Right forelimb (tissue), 1 donor: Measurements from ENCODE around the gene SUGCT.
"Not testable (repeated sequence)": the region's sequence is repeated elsewhere in the genome, so short reads cannot be mapped to it uniquely, and the experiment has no call there.

Experiments used
- DNase-seq: peaks from one replicate; pipeline ENCODE4 v3.0.0-alpha.2; 2018

The SUGCT gene

DNA sequence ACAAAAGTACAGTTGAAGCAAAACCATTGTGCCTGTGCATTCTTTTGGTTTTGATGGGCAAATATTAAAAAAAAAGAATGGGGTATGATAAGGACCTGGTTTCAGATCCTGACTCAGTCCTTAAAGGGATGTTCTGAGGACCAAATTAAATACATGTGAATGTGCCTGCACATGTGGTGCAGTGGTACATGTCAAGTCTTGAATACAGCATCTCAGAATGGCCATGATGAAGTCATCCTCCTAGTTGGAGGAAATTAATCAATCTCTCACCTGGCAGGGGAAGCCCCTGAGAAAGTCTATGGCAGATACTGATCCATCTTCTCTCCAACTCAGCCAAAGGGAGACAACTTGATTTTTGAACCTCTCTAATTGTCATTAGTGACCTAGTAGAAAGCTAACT, 207.0 kb downstream of the SUGCT start:
- no peak for DNase-seq

DNA sequence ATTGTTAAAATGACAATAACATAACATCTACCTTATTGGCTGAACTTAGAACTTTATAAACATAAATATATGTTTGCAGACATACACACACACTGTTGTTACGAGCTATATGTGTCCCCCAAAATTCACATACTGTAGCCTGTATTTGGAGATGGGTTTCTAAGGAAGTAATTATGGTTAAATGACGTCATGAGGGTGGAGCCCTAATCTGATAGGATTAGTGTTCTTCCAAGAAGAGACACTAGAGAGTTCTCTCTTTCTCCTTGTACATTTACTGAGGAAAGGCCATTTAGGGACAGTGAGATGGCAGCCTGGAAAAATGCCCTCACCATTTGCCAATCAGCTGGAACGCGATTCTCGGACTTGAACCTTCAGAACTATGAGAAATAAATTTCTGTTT, 211.7 kb downstream of the SUGCT start:
- no peak for DNase-seq

DNA sequence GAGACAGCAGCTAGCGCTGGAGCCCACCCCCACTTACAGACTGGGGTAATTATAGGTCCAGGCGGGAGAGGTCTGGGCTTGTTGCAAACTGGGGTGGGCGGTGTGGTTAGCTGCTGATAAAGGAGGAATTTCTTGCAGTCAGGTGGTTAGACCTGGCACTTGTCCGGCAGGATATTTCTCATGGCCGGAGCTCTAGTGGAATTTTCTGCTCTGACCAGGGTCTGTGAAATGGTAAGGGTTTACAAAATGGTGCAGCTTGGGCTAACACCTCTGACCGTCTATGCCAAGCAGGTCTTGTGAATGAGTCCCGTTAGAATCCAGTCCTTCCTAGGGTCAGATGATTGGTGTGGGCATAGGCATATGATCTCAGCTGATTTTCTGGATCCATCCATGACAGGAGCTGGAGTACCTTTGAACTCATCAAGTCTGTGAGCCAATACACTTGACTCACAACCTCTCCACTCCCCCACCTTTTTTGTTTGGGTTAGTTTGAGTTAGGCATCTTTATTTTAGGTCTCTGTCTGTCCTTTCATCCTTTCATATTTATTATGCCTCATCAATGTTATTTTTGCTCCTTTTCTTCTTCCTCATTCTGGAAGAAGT, 213.4 kb downstream of the SUGCT start:
- no peak for DNase-seq

DNA sequence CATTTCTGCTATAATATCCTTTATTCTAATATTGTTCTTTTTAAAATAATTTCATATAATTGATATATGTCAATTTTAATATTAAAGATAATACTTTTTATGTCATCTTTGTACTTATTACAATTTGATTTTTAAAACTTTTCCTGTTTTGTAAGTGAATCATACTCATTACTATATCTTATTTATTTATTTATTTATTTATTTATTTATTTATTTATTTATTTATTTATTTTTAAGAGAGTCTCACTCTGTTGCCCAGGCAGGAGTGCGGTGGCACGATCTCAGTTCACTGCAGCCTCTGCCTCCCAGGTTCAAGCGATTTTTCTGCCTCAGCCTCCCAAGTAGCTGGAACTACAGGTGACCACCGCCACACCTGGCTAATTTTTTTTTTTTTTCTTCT, 215.3 kb downstream of the SUGCT start:
- no peak for DNase-seq

DNA sequence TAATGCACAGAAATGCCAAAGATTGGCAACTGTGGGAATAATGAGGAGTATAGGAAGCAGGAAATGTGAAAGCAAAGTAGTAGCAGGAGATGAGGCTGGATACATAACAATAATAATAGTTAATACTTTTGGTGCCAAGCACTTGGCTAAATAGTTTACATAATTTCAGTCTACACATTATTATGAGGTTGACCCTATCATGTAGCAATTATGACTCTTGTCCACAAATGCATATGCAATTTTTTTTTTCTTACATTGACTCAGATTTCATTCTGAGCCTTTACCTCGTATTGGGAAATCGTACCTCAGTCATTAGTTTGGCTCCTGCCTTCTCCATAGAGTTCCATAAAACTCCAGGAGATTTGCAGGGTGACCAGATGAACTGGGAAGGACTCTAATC, 219.9 kb downstream of the SUGCT start:
- DNase-seq: no peak

DNA sequence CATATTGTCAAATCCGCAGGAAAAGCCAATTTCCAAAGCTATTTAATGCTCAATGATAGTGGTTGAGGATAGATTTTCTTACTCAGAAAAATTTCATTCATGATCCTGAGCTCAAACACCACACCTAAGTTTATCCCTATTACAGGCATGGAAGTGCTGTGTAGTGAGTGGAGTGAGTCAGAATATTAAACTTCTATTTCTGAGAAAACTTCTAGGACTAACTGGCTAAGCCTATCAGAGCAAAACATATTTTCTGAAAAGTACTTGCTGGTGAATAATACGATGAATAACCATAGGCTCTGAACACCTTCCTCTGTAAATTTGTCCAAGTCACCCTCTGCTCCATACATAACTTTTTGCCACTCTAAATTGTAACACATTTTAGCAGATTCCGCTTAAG, 221.5 kb downstream of the SUGCT start:
- no peak for DNase-seq

DNA sequence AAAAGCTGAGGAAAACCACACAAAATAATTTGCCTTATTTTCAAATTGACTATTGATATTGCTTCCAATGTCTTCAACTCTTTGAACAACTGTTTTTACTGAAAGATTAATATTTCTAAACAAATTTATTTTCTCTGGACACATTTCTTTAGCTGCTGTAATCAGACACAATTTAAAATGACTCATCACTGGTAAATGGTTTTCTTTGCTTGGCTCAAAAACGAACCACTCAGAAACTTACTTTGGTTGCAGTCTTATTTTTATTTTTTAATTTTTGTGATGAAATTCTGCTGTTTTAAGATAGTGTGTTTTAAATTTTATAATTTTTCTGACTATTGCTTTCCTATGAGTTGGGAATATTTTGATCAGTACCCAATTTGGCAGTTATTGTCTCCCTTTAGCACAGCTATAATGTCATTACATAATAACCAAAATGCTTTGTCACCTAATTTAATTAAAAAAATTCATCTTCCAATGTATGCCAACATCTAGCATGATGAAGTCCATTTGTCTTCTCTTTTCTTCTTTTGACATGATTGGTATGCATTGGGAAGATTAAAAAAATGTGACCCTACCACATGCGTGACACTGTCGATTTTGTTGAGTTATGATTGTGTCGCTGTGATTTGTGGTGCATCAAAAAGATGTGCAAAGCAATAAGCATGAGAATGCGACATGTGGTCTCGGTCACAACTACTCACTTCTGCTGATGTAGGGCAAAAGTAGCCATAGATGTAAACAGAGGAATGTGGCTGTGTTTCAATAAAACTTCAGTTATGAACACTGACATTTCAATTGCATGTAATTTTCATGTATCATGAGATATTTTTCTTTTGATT, 222.3 kb downstream of the SUGCT start:
- DNase-seq: no peak

DNA sequence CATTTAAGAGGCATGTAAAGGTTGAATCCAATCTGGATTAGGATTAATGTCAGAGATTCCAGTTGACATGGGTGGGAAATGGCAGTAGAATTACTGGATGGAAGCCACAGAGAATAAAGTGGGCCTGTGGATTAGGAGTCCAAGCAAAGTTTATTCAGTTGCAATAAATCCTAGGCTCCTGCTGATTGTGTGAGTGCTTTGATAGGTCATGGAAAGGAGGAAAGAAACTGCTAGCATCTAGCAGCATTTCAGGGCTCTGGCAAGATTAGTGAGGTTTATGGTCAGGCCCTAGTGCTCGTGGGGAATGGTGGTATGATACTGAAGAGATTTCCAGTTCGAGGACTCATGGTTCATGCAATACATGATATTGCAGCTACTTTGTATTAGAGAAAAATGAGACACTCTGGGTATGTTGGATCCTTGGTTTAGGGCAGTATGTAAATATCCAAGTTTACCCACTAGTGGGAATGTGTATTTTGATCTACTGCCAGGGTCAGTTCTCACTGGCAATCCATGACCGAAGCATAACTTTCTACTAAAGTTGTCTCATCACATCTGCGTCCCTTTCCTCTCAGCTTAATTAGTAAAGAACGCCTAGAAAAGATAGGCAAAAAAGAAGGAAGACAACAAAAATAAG, 235.0 kb downstream of the SUGCT start:
- DNase-seq: no peak

DNA sequence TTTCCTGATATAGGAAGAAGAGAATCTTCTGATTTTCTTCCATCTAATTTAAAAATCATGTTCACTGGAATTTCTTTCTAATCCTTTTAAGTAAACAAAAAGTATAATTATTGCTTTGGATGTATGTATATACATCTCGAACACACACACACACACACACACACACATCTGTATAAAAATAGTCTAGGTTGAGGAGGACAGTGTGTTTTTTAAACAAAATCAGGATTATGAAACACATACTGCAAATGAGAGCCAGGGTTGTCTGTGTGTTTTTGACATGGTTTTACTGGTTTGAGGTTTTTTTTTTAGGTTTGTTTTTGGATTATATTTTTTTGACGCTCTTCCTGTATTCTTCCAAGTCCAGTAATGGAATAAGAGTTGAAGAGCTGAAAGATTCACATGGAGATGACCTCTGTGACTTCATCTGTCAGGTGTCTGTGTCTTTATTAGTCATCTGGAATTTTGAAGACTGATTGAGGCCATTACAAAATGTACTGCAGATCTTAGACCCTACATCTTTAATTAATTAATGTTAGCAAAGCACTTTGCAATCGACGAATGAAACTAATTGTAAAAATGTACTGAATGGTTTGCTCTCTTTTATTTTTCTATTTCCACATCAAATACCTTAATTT, 237.1 kb downstream of the SUGCT start:
- DNase-seq: no peak

DNA sequence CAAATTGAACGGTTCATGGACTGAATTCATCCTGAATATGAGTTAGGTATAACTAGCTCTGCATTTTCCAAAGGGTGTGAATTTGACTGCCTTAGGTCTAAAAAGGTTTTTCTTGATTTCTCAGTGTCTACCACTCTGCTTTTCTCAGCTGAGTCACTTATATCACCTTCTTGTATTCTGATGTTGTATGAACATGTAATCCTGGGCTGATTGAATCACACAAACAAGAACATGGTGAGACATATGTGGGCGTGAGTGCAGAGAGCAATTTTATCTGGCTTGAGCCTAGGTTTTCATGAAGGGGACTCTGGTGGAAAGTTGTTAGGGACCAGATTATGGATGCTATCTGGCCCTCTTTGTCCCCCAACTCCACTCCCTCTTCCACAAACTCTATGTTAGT, 239.8 kb downstream of the SUGCT start:
- no peak for DNase-seq

DNA sequence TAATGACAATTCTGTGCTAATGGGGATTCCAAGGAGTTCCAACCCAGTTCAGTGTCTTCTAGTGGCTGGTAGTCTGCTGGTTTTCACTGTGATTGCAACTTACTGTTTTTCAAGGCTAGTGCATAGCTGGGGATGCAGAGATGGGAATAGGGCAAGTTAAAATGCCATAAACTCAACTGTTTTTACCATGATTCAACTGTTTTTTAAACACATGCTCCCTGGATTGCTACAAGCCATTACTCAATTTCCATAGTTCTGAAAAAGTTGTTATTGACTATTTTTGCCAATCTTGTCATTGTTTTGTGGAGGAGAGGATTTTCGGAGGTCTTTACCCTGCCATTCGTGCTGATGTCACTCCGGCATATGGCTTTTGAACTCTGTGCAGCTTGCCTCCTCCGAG, 245.3 kb downstream of the SUGCT start:
- no peak for DNase-seq

DNA sequence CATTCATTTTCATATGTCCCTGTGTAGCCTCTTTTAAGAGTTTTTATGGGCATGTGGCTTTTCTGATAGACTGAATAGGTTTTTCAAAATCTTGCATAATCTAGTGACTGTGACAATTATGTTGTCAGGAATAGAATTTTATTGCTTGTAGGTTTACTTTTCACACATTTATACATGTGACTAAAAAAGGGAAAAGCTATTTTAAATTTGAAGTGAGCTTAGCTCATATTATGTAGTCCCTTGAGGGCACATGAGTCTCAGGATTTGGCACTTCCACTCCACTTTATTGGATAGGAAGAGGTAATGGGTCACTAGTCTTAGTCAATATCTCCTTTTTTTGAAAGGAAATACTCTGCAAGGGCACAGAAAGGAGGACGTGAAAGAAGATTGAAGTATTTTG, 247.3 kb downstream of the SUGCT start:
- no peak for DNase-seq

DNA sequence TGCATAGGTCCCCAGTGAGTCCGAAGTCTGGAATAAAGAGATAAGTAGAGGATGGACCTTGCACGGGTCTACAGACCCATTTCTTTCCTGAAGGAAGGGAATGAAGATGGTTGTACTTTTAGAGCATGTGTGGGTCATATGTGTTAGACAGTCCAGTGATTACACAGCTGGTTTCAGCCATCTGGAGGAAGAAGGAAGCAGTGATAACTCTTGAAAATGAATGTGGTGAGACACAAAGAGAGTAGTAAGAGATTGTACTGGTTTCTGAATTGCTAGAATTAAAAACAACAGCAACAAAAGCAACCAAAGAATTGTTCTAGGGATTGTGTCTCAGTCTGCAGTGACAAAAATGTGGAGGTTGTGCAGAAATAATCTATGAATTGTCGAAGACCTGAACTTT, 258.9 kb downstream of the SUGCT start:
- no peak for DNase-seq

DNA sequence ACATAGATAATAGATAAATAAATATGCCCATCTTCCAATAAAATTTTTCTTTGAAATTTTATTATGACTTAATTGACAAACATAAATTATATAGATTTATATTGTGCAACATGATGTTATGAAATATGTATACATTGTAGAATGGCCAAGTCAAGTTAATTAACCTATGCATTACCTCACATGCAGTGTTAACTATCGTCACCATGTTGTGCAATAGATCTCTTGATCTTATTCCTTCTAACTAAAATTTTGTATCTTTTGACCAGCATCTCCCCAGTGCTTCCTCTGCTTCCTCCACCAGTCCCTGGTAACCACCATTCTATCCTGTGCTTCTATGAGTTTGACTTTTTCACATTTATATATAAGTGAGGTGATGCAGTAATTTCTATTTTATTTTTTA, 259.6 kb downstream of the SUGCT start:
- no peak for DNase-seq

DNA sequence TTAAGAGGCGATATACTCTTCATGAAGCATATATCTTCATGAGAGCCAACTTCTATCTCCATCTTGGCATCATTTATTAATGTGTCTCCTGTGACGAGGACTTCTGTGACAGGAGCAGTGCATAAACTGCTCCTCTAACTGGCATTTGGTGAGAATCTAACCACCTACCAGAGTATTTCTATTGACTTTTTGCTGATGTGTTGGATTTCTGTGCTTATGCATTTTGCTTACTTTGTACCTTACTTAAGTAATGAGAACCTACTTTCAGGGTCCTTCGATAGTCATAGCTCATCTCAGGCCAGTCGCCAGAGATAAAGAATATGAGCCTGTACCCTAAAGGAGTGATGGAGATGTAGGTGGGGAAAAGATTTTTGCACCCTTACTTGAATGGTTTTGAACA, 265.7 kb downstream of the SUGCT start:
- DNase-seq: no peak

DNA sequence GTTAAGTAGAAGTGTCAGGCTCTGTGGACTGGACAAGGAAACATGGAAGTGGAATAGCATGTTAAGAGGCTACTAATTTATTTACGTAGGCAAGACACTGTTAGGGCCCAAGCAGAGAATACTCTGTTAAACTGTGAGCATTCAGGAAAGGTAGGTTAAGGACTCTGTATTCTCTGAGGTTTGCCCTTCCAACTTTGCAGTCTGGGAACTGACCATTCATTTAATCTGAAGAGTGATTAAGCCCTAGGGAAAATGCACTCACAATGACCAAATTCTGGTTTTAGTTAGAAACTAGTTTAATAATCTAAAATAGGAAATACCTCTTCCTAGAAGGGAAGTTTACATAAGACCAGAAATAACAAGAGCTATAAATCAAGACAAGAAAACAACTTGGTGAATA, 266.6 kb downstream of the SUGCT start:
- no peak for DNase-seq

DNA sequence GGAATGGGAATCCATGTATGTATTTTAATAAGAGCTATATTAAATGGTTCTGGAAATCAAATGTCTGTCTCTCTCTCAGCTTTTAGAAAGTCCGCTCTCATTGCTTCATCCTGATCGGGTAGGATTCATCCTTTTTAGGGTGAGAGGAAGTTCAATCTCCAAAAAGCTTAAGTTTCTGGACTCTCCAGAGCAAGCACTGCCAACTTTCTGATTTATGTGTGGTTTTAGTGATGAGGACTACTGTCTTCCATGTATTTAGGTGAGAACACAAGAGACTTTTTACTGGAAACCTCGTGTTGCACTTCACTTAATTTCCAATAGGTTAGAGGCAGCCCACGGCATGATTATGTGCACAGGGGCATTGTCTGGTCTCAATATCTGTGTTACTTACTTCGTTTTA, 267.9 kb downstream of the SUGCT start:
- DNase-seq: no peak

DNA sequence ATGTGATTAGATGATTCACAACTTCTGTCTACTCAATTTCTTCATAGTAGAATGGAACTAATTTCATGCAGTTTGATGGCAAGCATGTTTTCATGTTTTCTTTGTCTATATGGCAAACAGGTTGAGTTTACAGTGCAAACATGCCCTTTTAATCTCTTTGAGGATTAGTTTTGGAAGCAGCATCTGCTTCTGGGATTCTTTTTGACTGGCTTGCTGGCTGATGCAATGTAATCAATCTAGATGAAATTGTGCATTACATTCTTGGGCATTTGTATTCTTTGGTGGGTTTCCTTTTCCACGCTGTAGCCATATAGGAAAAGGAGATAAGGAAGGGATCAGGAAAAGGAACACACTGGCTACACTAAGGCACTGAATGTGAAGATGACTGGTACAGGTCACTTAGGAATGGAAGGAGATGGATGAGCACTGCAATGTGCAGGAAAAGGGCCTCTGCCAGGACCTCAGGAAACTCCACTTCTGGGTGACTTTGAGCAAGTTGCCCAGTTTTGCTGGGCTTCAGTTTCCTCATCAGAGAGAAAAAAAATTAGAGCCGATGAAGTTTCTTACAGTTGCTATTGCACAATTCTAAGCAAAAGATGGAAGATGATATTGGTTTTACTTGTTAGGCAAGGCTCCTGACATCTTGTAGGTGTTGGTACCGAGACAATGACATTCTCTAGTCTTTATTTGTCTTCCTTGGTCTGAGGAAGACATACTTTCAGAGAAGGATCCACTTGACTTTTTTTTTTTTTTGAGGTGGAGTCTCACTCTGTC, 269.1 kb downstream of the SUGCT start:
- no peak for DNase-seq

DNA sequence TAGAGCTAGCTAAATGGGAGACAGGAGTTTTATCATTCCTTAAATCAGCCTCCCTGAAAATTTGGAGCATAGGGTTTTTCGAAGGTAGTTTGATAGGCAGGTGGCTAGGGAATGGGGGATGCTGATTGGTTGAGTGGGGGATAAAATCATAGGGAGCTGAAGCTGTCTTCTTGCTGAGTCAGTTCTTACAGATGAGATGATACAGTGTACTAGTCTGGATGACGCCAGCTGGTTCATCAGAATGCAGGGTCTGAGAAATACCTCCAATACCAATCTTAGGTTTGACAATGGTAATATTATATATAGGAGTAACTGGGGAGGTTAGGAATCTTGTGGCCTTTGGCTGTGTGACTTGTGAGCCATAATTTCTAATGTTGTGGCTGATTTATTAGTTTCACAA, 271.2 kb downstream of the SUGCT start:
- DNase-seq: no peak

DNA sequence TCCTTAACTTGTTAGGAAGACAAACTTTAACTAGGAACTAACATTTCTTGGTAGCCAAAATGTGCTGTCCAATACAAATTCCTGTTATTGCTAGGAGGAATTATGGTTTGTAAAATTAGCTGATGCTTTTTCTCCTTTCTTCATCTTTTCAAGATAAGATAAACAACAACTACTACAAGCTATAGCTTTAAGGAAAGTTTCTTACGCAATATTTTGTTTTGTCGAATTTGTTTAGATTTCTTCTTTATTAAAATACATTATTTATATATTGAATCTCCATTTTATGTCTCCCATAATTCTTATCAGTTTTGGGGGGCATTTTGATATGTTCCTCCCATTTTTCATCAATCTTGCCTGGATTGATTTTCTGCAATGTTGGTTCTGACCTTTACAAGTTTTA, 277.5 kb downstream of the SUGCT start:
- no peak for DNase-seq

DNA sequence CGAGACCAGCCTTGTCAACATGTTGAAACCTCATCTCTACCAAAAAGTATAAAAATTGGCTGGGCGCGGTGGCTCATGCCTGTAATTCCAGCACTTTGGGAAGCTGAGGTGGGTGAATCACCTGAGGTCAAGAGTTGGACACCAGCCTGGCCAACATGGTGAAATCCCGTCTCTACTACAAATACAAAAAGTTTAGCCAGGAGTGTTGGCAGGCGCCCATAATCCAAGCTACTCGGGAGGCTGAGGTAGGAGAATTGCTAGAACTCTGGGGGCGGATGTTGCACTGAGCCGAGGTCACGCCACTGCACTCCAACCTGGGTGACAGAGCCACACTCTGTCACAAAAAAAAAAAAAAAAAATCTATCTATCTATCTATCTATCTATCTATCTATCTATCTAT, 279.9 kb downstream of the SUGCT start:
- DNase-seq: not testable (repeated sequence)

DNA sequence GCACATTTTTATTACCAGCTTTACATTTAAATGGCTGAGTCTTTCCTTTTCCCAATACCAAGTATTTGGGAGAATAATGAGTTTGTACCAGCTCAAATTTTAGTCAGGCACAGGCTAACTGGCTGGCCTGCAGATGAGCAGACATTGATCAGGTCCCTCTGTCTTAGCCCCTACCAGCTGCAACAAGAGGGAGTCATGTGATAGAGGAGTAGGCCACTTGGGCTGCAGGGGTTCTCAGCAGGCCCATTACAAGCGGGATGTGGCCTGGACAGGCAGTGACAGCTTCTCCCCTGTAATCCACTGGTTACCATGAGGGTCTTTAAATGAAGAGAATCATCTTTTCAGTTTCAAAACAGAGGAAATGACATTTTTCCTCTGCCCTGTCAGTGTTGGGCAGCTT, 283.6 kb downstream of the SUGCT start:
- no peak for DNase-seq

DNA sequence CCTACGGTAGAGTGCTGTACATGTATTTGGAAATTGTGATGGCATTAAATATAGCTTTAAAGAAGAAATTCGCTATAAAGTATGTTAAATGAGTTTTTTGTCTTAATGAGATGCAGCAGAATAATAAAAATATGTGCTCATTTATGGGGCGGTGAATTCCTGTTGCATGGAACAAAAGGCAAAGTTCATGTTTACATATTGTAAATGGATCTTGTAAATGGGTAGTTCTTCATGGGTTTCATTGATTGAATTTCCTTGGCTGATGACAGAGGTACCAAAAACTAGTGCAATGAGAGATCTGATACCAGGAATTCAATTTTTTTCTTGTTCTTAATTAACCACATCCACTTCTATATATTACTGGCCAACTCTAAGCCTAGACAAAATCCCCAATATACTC, 284.2 kb downstream of the SUGCT start:
- no peak for DNase-seq
